Amniotic stem cell (primary cell): ENCODE measurements around the gene TRIM43.
"Not testable (repeated sequence)": the region's sequence is repeated elsewhere in the genome, so short reads cannot be mapped to it uniquely, and the experiment has no call there.

Source experiments
- DNase-seq: peaks from one replicate; lab custom pipeline; 2025; lab: John Stamatoyannopoulos, UW

The TRIM43 gene

GRCh38 chr2:95641787-95642186 lies 50.0 kb downstream of the TRIM43 start:
- not testable (repeated sequence) for DNase-seq

GRCh38 chr2:95642360-95642759 lies 50.6 kb downstream of the TRIM43 start:
- not testable (repeated sequence) for DNase-seq

GRCh38 chr2:95642951-95643350 lies 51.1 kb downstream of the TRIM43 start:
- DNase-seq = not testable (repeated sequence)

GRCh38 chr2:95645312-95645711 lies 53.5 kb downstream of the TRIM43 start:
- not testable (repeated sequence) for DNase-seq

GRCh38 chr2:95646274-95646994 lies 54.6 kb downstream of the TRIM43 start:
- DNase-seq = not testable (repeated sequence)

- DNase-seq = not testable (repeated sequence)
Measured at GRCh38 chr2:95648894-95649544, 57.2 kb downstream of the TRIM43 start.
